A549 treated with Hydrocortisone at 1 μM for 4 hours (cell line): Measurements from ENCODE around the gene APOOL. TPM values are rescaled to one million over a fixed set of nuclear protein-coding genes. Genes with fewer than 3 reads are reported as not detected.

Source experiments
- total RNA-seq: library from RNA; stranded (reverse); fragments of 200-300 nt; extraction: Qiagen RNA extraction; gene quantifications from 5 replicates; pipeline ENCODE4 v1.2.3, GENCODE V29; 2022

APOOL gene, protein sequence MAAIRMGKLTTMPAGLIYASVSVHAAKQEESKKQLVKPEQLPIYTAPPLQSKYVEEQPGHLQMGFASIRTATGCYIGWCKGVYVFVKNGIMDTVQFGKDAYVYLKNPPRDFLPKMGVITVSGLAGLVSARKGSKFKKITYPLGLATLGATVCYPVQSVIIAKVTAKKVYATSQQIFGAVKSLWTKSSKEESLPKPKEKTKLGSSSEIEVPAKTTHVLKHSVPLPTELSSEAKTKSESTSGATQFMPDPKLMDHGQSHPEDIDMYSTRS
- 6.7 to 9.8 TPM (median 8.4 TPM) in 5 replicates for total RNA-seq

DNA sequence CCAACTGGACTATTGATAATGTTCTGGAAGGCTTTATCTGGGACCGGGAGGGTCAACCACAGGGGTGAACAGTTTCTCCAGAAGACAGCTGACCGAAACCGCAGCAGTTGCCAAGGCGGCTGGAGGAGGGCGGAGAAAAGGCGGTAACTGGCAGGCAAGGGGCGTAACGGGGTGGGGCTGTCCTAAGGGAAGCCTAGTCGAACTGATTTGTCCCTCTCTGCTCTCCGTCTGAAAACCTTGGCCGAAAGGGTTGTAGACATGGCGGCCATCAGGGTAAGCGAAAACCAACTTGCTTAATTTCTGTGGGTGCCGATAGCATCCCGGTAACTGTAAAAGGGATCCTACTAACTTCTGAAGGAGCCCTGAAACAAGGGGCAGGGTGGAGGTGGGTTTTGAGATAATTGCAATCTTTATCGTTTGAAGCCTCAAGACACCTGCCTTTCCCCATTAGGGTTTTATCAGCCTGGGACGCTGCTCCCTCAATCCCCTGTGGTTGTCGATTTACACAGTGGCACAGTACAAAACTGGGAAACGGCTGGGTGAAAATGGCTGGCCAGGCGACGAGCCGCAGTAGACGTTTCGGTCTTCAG is at the start of gene APOOL:
Gene APOOL (plus strand): TSS at position 223 of the 590 bp plus-strand sequence. CDS start 36 bp downstream, at position 259.

Other genes starting within 250 kb of the APOOL start
- not detected in 5 replicates for gene SATL1, start 239.9 kb downstream of the APOOL start, total RNA-seq
- gene ZNF711, start 240.1 kb downstream of the APOOL start, total RNA-seq = 0.52 to 0.99 TPM (median 0.83 TPM) in 5 replicates